ENCODE measurements around the gene H2BK1.

DNA sequence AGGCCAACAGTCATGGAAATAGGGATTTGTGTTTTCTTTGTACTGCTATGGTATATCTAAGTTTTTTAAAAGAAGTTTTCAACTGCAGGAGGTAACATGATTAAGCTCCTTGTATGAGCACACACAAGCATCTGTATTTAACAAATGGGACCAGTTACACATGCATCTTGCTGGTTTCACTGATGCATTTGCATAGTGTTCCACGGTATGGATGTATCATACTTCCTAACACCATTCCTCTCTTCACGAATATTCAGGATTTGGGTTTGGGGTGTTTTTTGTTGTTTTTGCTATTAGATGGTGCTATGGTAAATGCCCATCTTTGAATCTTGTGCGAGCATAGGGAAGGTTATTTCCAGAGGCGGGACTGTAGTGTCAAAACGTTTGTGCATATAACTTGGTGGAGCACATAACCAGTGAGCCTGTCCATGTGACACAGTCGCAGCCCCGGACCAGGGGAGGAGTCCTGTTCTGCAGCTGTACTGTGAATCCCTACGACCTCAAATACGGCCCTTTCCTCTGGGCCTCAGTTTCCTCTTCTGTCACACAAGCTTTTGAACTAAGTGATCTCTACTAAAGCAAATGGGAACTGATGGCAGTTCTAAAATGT is 1.9 kb downstream of the H2BK1 start:
- TF ChIP-seq CTCF (IDR thresholded peaks at IDR 0.05) (no peak), POLR2A (IDR thresholded peaks at IDR 0.05) (no peak)

All from heart left ventricle (tissue), 13 donors.